HepG2 (cell line): Measurements from ENCODE around the gene ASXL1. TPM values are rescaled to one million over a fixed set of nuclear protein-coding genes. Genes with fewer than 3 reads are reported as not detected.

Experiments
- DDIT3 ChIP-seq: sonication (generic); formaldehyde crosslinking; IDR thresholded peaks from 2 replicates; pipeline ENCODE4 v1.4.0; 2020; ENCODE audit warnings: mild to moderate bottlenecking, missing genetic modification reagents
- E2F2 ChIP-seq: sonication (generic); formaldehyde crosslinking; IDR thresholded peaks from 2 replicates; pipeline ENCODE4 v1.4.0; 2020; ENCODE audit warnings: missing genetic modification reagents, borderline replicate concordance
- HMGXB3 ChIP-seq: sonication (generic); formaldehyde crosslinking; IDR thresholded peaks from 2 replicates; pipeline ENCODE4 v1.4.0; 2020; ENCODE audit warnings: missing genetic modification reagents, borderline replicate concordance
- SCMH1 ChIP-seq: sonication (generic); formaldehyde crosslinking; IDR thresholded peaks from 2 replicates; pipeline ENCODE4 v1.9.0; 2021; ENCODE audit warnings: missing genetic modification reagents, mild to moderate bottlenecking, borderline replicate concordance
- SMC3 ChIP-seq: IDR thresholded peaks from 2 replicates; pipeline ENCODE4 v1.6.1; 2011; ENCODE audit warnings: low read length, improper control_type of control experiment
- TCF12 ChIP-seq, 2 experiments: fragments of 450-650 bp in 1 of 2; sonication (generic) in 1 of 2; formaldehyde crosslinking in 1 of 2; IDR thresholded peaks; 2 replicates each; pipeline versions ENCODE4 v1.6.1 to v1.8.0; 2017 to 2022; ENCODE audit warnings: antibody characterized with exemption in 1 of 2, mild to moderate bottlenecking in 1 of 2, missing genetic modification reagents in 1 of 2, moderate library complexity in 1 of 2
- ZBTB8A ChIP-seq: sonication (generic); formaldehyde crosslinking; IDR thresholded peaks from 2 replicates; pipeline ENCODE4 v1.4.0; 2020; ENCODE audit warnings: mild to moderate bottlenecking, low read depth, missing genetic modification reagents, borderline replicate concordance
- ZNF674 ChIP-seq: sonication (generic); formaldehyde crosslinking; IDR thresholded peaks from 2 replicates; pipeline ENCODE4 v1.5.0; 2020; ENCODE audit warnings: low read depth, mild to moderate bottlenecking, missing genetic modification reagents
- ZSCAN30 ChIP-seq: sonication (generic); formaldehyde crosslinking; IDR thresholded peaks from 2 replicates; pipeline ENCODE4 v1.5.0; 2020; ENCODE audit warnings: mild to moderate bottlenecking, missing genetic modification reagents
- polyA plus RNA-seq, 8 experiments: library from polyadenylated mRNA; depleted of rRNA in 3 of 8; stranded (reverse) in 7 of 8; unstranded in 1 of 8; fragments of >200 nt; fragmentation: Illumina TruSeq in 4 of 8; extraction: Trizol in 4 of 8; gene quantifications; 2 replicates each; pipeline versions ENCODE4 v1.2.1 to v1.2.3, GENCODE V29; 2011 to 2016; ENCODE audit warnings: low read depth in 4 of 8, missing spikeins in 1 of 8, mixed read lengths in 1 of 8; ENCODE audit not compliant: insufficient read depth in 1 of 8
- total RNA-seq, 5 experiments: library from RNA; depleted of rRNA; stranded (reverse); fragments of >200 nt; fragmentation: Illumina TruSeq; extraction: Trizol; gene quantifications; 2 replicates each; pipeline ENCODE4 v1.2.3, GENCODE V29; 2016; ENCODE audit warnings: low read depth in 1 of 5
- TF ChIP-seq, protein P1 (sequence below): sonication (generic); formaldehyde crosslinking; IDR thresholded peaks from 2 replicates; pipeline ENCODE4 v1.4.0; 2020; ENCODE audit warnings: missing genetic modification reagents
- TF ChIP-seq, protein P2 (sequence below): sonication (generic); formaldehyde crosslinking; IDR thresholded peaks from 2 replicates; pipeline ENCODE4 v1.5.1; 2020; ENCODE audit warnings: missing genetic modification reagents, mild to moderate bottlenecking, borderline replicate concordance

The ASXL1 gene
- total and polyA plus RNA-seq, 2 of the 13 experiments (the other 11 are each of a cell fraction or from before 2014, with no cell fraction given), result 62.1 to 74.8 TPM

DNA sequence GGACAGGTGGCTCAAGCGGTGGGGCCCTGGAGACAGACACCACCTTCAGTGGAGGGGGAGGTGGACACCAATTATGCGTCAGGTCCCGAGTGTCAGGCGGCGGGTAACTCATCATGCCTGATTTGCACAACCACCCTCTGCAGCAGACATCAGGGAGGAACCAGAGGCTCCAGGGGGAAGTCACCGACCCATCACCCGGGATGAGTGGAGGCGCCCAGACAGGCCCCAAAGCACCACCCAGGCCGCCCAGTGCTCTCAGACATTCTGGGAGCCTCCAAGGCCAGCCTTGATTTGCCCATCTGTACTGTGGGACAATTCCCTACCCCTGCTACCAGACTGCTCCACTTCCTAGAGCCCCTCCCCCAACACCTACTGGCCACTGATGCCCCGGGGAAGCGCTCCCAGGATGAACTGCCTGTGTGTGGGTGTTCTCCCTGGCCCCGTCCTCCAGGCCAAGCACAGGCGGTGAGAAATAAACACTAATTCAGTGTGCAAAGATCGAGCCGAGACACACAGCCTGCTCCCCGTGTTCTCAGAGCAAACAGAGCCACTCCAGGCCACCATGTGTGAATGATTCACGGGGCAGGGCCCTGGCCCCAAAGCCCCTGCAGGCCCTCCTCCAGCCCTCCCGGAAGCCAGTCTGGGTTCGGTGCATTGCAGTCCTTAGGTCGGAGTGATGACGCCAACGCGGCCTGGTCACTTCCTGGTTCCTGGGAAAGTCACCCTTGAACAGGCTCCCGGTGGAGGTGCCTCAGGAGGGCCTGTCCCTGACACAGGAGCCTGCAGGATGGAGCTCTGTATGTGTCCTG lies 107.2 kb downstream of the ASXL1 start (continued):
- TF ChIP-seq HMGXB3 (CRISPR knock-in tag) (peak; percentile 25; the same call in 1 of the 2 replicates), ZSCAN30 (CRISPR knock-in tag) (no peak; the same call in 1 of the 2 replicates), DDIT3 (CRISPR knock-in tag) (no peak), ZNF674 (CRISPR knock-in tag) (0 out of 2 replicates have a peak, but pooled peaks have one; percentile 71), SMC3 (no peak), SCMH1 (CRISPR knock-in tag) (no peak), E2F2 (CRISPR knock-in tag) (no peak), TCF12 (IDR thresholded peaks at IDR 0.05) (no peak), TCF12 (CRISPR knock-in tag; IDR thresholded peaks at IDR 0.05) (no peak; the same call in 1 of the 2 replicates), ZBTB8A (no peak; the same call in 1 of the 2 replicates)
- TF ChIP-seq, protein P1, sequence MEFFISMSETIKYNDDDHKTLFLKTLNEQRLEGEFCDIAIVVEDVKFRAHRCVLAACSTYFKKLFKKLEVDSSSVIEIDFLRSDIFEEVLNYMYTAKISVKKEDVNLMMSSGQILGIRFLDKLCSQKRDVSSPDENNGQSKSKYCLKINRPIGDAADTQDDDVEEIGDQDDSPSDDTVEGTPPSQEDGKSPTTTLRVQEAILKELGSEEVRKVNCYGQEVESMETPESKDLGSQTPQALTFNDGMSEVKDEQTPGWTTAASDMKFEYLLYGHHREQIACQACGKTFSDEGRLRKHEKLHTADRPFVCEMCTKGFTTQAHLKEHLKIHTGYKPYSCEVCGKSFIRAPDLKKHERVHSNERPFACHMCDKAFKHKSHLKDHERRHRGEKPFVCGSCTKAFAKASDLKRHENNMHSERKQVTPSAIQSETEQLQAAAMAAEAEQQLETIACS, result no peak
- TF ChIP-seq, protein P2, sequence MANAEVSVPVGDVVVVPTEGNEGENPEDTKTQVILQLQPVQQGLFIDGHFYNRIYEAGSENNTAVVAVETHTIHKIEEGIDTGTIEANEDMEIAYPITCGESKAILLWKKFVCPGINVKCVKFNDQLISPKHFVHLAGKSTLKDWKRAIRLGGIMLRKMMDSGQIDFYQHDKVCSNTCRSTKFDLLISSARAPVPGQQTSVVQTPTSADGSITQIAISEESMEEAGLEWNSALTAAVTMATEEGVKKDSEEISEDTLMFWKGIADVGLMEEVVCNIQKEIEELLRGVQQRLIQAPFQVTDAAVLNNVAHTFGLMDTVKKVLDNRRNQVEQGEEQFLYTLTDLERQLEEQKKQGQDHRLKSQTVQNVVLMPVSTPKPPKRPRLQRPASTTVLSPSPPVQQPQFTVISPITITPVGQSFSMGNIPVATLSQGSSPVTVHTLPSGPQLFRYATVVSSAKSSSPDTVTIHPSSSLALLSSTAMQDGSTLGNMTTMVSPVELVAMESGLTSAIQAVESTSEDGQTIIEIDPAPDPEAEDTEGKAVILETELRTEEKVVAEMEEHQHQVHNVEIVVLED, result peak; percentile 74; the same call in 1 of the 2 replicates
